GM12873 (cell line): ENCODE results near the gene CALCB.

Source experiments
- CTCF ChIP-seq: IDR thresholded peaks from 2 replicates; pipeline ENCODE4 v1.5.1; 2012; ENCODE audit warnings: low read depth, mild to moderate bottlenecking, moderate library complexity, low read length, control low read depth; ENCODE audit not compliant: insufficient read depth; ENCODE audit errors: missing control alignments

The CALCB gene

DNA sequence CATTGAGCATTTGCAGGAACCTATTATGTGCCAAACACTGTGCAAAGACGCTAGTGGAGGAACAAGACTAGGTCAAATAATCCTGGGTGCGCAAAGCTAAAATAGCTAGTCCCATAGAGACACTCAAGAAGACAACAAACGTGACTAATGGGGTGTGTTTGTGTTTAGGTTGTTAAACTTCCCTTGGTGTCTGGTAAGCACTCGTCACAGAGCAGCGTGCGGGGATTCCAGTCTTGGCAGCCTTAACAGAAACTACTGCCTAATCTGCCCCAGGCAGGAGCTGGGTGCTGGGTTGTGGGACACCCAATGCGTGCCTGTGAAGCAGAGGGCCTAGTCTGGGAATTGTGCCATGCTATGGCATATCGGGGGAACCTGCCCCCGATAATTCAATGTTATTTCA, 10.8 kb upstream of the CALCB start:
- no peak for TF ChIP-seq CTCF

- no peak for TF ChIP-seq CTCF
Measured at GRCh38 chr11:15071556-15072255, 1.7 kb upstream of the CALCB start.

DNA sequence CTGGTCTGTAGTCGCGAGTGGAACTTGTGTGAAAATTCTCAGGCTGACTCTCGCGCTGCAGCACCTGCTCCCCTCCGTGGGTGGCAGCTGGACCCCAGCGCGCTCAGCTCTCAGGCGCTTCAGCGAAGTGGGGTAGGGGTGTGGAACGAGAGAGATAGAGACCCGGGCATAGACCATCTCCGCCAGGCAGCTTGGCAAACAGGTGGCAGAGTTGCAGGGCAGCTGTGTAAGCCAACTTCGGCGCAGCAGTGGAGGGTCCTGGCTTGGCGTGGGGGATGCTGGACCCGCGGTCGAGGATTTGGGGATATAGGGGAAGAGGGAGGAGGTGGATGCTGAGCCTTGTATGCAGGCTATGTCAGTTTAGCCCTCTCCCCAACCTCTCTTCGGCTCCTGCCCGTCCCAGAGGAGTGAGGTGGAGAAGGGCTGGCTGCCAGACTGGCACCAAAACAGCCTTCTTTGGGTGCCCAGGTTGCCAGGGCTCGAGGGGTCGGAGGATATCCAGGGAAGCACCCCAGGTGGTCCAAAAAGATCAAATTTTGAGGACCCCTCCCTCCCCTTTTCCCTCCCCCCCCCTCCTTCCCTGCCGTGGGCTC, 746 bp upstream of the CALCB start:
- TF ChIP-seq CTCF = no peak

DNA sequence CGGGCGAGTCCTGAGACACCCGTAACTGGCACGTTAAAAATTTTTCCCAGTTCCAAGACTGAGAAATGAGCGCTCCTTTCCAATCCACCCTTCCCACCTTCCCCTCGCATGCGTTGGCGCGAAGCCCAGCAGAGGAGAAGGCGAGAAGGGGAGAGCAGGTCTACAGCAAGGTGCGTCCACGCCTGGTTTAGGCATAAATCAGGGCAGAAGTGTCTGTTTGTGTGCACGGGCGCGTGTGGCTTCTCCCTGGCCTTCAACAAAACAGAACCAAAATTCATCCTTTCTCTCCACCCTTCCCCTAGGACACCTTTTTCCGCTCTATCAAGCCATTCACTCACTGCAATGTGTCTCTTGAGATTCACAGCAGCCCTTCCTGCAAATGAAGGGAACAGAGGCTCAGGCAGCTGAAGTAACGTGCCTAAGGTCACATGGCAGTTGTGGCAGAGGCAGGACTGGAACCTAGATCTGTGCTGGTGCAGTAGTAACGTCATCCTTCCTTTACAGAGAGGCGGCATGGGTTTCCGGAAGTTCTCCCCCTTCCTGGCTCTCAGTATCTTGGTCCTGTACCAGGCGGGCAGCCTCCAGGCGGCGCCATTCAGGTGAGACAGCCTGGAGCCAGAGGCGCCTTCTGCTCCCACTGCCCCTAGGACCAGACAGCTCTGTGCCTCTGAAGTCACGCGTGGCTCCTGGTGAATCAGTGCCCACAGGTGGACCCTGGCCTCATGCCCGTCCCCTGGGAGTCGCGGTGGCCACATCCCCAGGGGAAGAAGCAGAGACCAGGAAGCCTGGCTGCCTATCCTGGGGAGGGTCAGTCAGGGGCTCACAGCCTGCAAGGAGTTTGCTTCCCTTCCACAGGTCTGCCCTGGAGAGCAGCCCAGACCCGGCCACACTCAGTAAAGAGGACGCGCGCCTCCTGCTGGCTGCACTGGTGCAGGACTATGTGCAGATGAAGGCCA, 1.1 kb downstream of the CALCB start:
- peak; percentile 83 for TF ChIP-seq CTCF

- TF ChIP-seq CTCF = no peak
Measured at GRCh38 chr11:15075162-15075526, 1.8 kb downstream of the CALCB start.

DNA sequence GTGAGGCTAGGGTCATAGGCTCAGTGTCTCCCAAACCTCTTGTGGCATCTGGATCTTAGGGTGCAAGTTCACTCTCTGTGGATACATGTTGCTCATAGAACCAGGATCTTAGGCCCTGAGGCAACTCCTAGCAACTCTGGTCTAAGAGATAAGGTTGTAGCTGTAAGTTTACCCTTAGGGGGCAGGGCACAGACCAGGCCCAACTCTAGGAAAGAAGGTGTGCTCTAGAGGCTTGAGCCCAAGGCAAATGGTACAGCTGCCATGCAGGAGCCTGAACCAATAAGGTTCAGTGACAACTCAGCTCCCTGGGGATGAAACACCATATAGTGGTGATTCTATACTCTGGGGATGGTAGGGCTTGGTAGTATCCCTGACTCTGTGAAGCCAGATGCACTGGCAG, 17.8 kb downstream of the CALCB start:
- no peak for TF ChIP-seq CTCF

DNA sequence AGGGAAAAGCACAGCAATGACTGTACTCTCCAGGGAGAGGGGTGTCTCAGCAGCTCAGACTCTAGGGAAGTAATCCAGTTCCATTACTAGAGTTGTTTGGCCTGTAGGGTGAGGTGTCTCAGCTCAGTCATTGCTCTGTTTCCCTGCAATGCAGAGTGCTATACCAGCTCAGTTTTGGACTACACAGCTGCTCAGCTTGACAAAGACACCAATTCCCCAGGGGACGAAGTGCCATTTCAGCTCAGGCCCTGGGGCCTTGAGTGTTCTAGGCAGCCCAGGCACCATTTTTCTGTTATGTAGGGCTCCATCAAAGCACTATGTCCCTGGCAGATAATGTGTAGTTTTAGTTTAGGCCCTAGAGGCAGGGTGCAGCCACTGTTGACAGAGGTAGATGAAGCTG, 18.2 kb downstream of the CALCB start:
- TF ChIP-seq CTCF = no peak
